CD14-positive monocyte (primary cell): ENCODE measurements around the gene ZNF681. TPM values are rescaled to one million over a fixed set of nuclear protein-coding genes. Genes with fewer than 3 reads are reported as not detected.
"Not testable (repeated sequence)": the region's sequence is repeated elsewhere in the genome, so short reads cannot be mapped to it uniquely, and the experiment has no call there.

Experiments
- DNase-seq, 3 donors: peaks; one replicate each; pipeline ENCODE4 v3.0.0-alpha.2; 2011 to 2022
- H2AFZ ChIP-seq: 2 replicates; pipeline ENCODE4 v1.6.0; 2012; ENCODE audit warnings: mild to moderate bottlenecking, low read depth, low read length, inconsistent platforms; ENCODE audit not compliant: insufficient read depth, poor library complexity, severe bottlenecking
- H3K27ac ChIP-seq, 2 donors: 1 replicate in 1 of 2; 2 replicates in 1 of 2; pipeline ENCODE4 v1.5.1; 2012 to 2013; ENCODE audit warnings: low read length in 2 of 2, control low read depth in 1 of 2, inconsistent platforms in 1 of 2, low read depth in 1 of 2, mild to moderate bottlenecking in 1 of 2
- H3K27me3 ChIP-seq, 2 donors: one replicate each; pipeline versions ENCODE4 v1.6.0 to v1.6.1; 2011 to 2013; ENCODE audit warnings: low read length in 2 of 2; ENCODE audit not compliant: control insufficient read depth in 2 of 2, insufficient read depth in 2 of 2
- H3K36me3 ChIP-seq, 2 donors: replicated peaks in 1 of 2; 1 replicate in 1 of 2; 2 replicates in 1 of 2; pipeline versions ENCODE4 v1.5.1 to v1.6.1; 2012 to 2013; ENCODE audit warnings: low read length in 2 of 2, control low read depth in 1 of 2, inconsistent platforms in 1 of 2, mild to moderate bottlenecking in 1 of 2; ENCODE audit not compliant: insufficient read depth in 2 of 2, control insufficient read depth in 1 of 2
- H3K4me1 ChIP-seq, 2 donors: 1 replicate in 1 of 2; 2 replicates in 1 of 2; pipeline versions ENCODE4 v1.5.1 to v1.6.1; 2012 to 2013; ENCODE audit warnings: low read length in 2 of 2, control low read depth in 1 of 2, inconsistent platforms in 1 of 2, mild to moderate bottlenecking in 1 of 2, moderate library complexity in 1 of 2; ENCODE audit not compliant: insufficient read depth in 2 of 2, control insufficient read depth in 1 of 2
- H3K4me2 ChIP-seq: replicated peaks from 2 replicates; pipeline ENCODE3; 2012; ENCODE audit warnings: low read length, moderate library complexity, mild to moderate bottlenecking; ENCODE audit not compliant: poor library complexity, severe bottlenecking; ENCODE audit errors: extremely low read depth
- H3K4me3 ChIP-seq, 3 experiments: fragments of 200-600 bp in 1 of 3; sonication (generic) in 1 of 3; replicated peaks in 1 of 3; 1 replicate in 2 of 3; 2 replicates in 1 of 3; pipeline ENCODE4 v1.5.1; 2011 to 2013; ENCODE audit warnings: low read length in 3 of 3, mild to moderate bottlenecking in 3 of 3, control low read depth in 2 of 3, low read depth in 2 of 3, inconsistent platforms in 1 of 3, moderate library complexity in 1 of 3
- H3K79me2 ChIP-seq: 2 replicates; pipeline ENCODE4 v1.6.0; 2012; ENCODE audit warnings: mild to moderate bottlenecking, control low read depth, inconsistent platforms, low read length, moderate library complexity; ENCODE audit not compliant: insufficient read depth
- H3K9ac ChIP-seq: 2 replicates; pipeline ENCODE4 v1.6.0; 2017; ENCODE audit warnings: low read length, mild to moderate bottlenecking; ENCODE audit not compliant: insufficient read depth, poor library complexity, severe bottlenecking
- H3K9me3 ChIP-seq, 2 donors: replicated peaks in 1 of 2; 1 replicate in 1 of 2; 2 replicates in 1 of 2; pipeline versions ENCODE4 v1.5.1 to v1.6.1; 2012 to 2013; ENCODE audit warnings: low read length in 2 of 2, control low read depth in 1 of 2; ENCODE audit not compliant: control insufficient read depth in 1 of 2, insufficient read depth in 1 of 2
- H4K20me1 ChIP-seq: 2 replicates; pipeline ENCODE4 v1.6.0; 2012; ENCODE audit warnings: mild to moderate bottlenecking, low read length, control low read depth, moderate library complexity; ENCODE audit not compliant: insufficient read depth
- H3K27ac Mint-ChIP-seq, 7 donors: one replicate each; pipeline ENCODE4 v1.8.0; 2020; ENCODE audit warnings: mild to moderate bottlenecking in 7 of 7, mixed read lengths in 7 of 7, moderate library complexity in 6 of 7, inconsistent platforms in 2 of 7
- H3K27me3 Mint-ChIP-seq, 3 donors: one replicate each; pipeline ENCODE4 v1.8.0; 2021 to 2022; ENCODE audit warnings: low read depth in 3 of 3, mild to moderate bottlenecking in 3 of 3, mixed read lengths in 3 of 3, moderate library complexity in 3 of 3, inconsistent platforms in 1 of 3
- H3K36me3 Mint-ChIP-seq, 2 donors: one replicate each; pipeline ENCODE4 v1.8.0; 2020; ENCODE audit warnings: mixed read lengths in 2 of 2, inconsistent platforms in 1 of 2, mild to moderate bottlenecking in 1 of 2
- H3K4me1 Mint-ChIP-seq: one replicate; pipeline ENCODE4 v1.8.0; 2020; ENCODE audit warnings: mild to moderate bottlenecking, mixed read lengths
- H3K4me3 Mint-ChIP-seq, 2 donors: one replicate each; pipeline ENCODE4 v1.8.0; 2020; ENCODE audit warnings: mild to moderate bottlenecking in 2 of 2, mixed read lengths in 2 of 2, moderate library complexity in 1 of 2
- H3K9me3 Mint-ChIP-seq, 7 donors: one replicate each; pipeline ENCODE4 v1.8.0; 2020 to 2022; ENCODE audit warnings: mixed read lengths in 7 of 7, mild to moderate bottlenecking in 6 of 7, moderate library complexity in 6 of 7, inconsistent platforms in 2 of 7
- WGBS: methylation state at CpG from one replicate; pipeline ENCODE4 v1.1.5; 2013; ENCODE audit warnings: missing lambda C conversion rate; ENCODE audit not compliant: insufficient coverage; 5-methylcytosine and 5-hydroxymethylcytosine counted together
- intact Hi-C, 2 donors: fragments of 100-400 bp; cut with micrococcal nuclease; formaldehyde crosslinking; loops; one replicate each; pipeline versions ENCODE4 v1.15.0 to v1.15.1; 2023
- polyA plus RNA-seq, 3 donors: library from polyadenylated mRNA; depleted of rRNA in 1 of 3; unstranded in 2 of 3; stranded (reverse) in 1 of 3; fragments of 300-500 nt in 2 of 3; fragments of >200 nt in 1 of 3; fragmentation: Illumina TruSeq in 2 of 3; gene quantifications; 1 replicate in 2 of 3; 2 replicates in 1 of 3; pipeline ENCODE4 v1.2.3, GENCODE V29; 2012 to 2021
- TF ChIP-seq, protein P1 (sequence below): fragments of 200-600 bp; IDR thresholded peaks from one replicate; pipeline ENCODE4 v1.8.0; 2022; ENCODE audit warnings: antibody characterized with exemption, mild to moderate bottlenecking

ZNF681 gene
- polyA plus RNA-seq, 3 donors, result 0.04 to 0.19 (median 0.05) TPM

GRCh38 chr19:23724161-23724560, 34.5 kb downstream of the ZNF681 start:
- intact Hi-C loops, H3K4me1 Mint-ChIP-seq, H3K27me3 ChIP-seq, H3K27ac ChIP-seq, H3K79me2 ChIP-seq, H3K36me3 ChIP-seq, DNase-seq, H4K20me1 ChIP-seq, H3K27me3 Mint-ChIP-seq, H3K36me3 Mint-ChIP-seq, H3K4me2 ChIP-seq, H3K4me3 Mint-ChIP-seq, H3K4me1 ChIP-seq, H3K4me3 ChIP-seq, H2AFZ ChIP-seq, H3K27ac Mint-ChIP-seq, H3K9ac ChIP-seq: not testable (repeated sequence)
- peaks cover 37% of the 10 kb centered on the region in 2 donors for H3K9me3 ChIP-seq
- peaks cover 14 to 58% (median 49%) of the 10 kb centered on the region in 7 donors for H3K9me3 Mint-ChIP-seq
- no CpG with 5 or more reads among the region's 6 CpGs for WGBS

DNA sequence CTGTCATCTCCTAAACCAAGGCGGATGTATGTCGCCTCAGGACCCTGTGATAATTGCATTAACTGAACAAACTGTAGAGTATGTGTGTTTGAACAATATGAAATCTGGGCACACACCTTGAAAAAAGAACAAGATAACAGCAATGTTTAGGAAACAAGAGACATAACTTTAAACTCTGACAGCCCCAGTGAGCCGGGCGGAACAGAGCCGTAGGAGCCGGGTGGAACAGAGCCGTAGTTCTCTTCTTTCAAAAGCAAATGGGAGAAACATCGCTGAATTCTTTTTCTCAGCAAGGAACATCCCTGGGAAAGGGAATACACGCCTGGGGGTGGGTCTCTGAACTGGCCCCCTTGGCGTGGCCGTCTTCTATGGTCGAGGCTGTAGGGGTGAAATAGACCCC, 39.9 kb downstream of the ZNF681 start:
- Mint-ChIP-seq H3K4me3 (no peak overlapping the region), H3K36me3 (no peaks in the 10 kb centered on the region), H3K27ac (no peak overlapping the region), H3K4me1 (peaks cover 3% of the 10 kb centered on the region), H3K9me3 (peaks cover 15 to 63% (median 50%) of the 10 kb centered on the region in 7 donors), H3K27me3 (peaks cover 2 to 11% (median 4%) of the 10 kb centered on the region in 3 donors)
- no peak overlapping the region for H3K27ac ChIP-seq
- no peaks in the 10 kb centered on the region for H4K20me1 ChIP-seq
- DNase-seq, result no peak
- H2AFZ ChIP-seq, result no peak overlapping the region
- H3K9ac ChIP-seq, result no peak overlapping the region
- intact Hi-C loops, result no loop called here
- H3K4me1 ChIP-seq, result no peaks in the 10 kb centered on the region
- TF ChIP-seq, protein P1, sequence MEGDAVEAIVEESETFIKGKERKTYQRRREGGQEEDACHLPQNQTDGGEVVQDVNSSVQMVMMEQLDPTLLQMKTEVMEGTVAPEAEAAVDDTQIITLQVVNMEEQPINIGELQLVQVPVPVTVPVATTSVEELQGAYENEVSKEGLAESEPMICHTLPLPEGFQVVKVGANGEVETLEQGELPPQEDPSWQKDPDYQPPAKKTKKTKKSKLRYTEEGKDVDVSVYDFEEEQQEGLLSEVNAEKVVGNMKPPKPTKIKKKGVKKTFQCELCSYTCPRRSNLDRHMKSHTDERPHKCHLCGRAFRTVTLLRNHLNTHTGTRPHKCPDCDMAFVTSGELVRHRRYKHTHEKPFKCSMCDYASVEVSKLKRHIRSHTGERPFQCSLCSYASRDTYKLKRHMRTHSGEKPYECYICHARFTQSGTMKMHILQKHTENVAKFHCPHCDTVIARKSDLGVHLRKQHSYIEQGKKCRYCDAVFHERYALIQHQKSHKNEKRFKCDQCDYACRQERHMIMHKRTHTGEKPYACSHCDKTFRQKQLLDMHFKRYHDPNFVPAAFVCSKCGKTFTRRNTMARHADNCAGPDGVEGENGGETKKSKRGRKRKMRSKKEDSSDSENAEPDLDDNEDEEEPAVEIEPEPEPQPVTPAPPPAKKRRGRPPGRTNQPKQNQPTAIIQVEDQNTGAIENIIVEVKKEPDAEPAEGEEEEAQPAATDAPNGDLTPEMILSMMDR, result no peak
- no peaks in the 10 kb centered on the region for H3K36me3 ChIP-seq
- no peaks in the 10 kb centered on the region for H3K27me3 ChIP-seq
- no peaks in the 10 kb centered on the region for H3K79me2 ChIP-seq
- H3K4me2 ChIP-seq, result no peak overlapping the region
- H3K4me3 ChIP-seq, result no peak overlapping the region
- 14% methylated on average over 5 of the region's 12 CpGs for WGBS
- H3K9me3 ChIP-seq, result peaks cover 30 to 31% of the 10 kb centered on the region in 2 donors
